Measurements from ENCODE around the gene LIN37.

LIN37 gene

GRCh38 chr19:35775298-35776101 lies 27.1 kb downstream of the LIN37 start, which contains the start of gene ARHGAP33:
TSS of gene ARHGAP33 (plus strand) at chr19:35775564. CDS start at chr19:35775659, 95 bp downstream.
- DNase-seq, result peak; percentile 99

GRCh38 chr19:35776102-35776788 lies 27.9 kb downstream of the LIN37 start:
- no peak for DNase-seq

GRCh38 chr19:35777086-35777841 lies 28.9 kb downstream of the LIN37 start:
- DNase-seq, result no peak

GRCh38 chr19:35777961-35778360 lies 29.6 kb downstream of the LIN37 start:
- no peak for DNase-seq

- no peak for DNase-seq
Observed at GRCh38 chr19:35779033-35779432, 30.7 kb downstream of the LIN37 start.

GRCh38 chr19:35780058-35780457 lies 31.7 kb downstream of the LIN37 start:
- no peak for DNase-seq

- no peak for DNase-seq
Observed at GRCh38 chr19:35780717-35781116, 32.3 kb downstream of the LIN37 start.

- no peak for DNase-seq
Observed at GRCh38 chr19:35781650-35782049, 33.3 kb downstream of the LIN37 start.

- DNase-seq, result no peak
Observed at GRCh38 chr19:35782589-35782988, 34.2 kb downstream of the LIN37 start.

GRCh38 chr19:35783469-35784434 lies 35.4 kb downstream of the LIN37 start:
- DNase-seq, result no peak

GRCh38 chr19:35784503-35785338 lies 36.3 kb downstream of the LIN37 start:
- DNase-seq, result no peak

GRCh38 chr19:35785339-35785627 lies 36.9 kb downstream of the LIN37 start:
- no peak for DNase-seq

- DNase-seq, result no peak
Observed at GRCh38 chr19:35786299-35787160, 38.2 kb downstream of the LIN37 start.

GRCh38 chr19:35787227-35787799 lies 38.9 kb downstream of the LIN37 start:
- DNase-seq, result no peak

GRCh38 chr19:35788205-35788960 lies 40.0 kb downstream of the LIN37 start:
- DNase-seq, result no peak

GRCh38 chr19:35789195-35789977 lies 41.0 kb downstream of the LIN37 start:
- DNase-seq, result no peak

GRCh38 chr19:35789978-35790944 lies 41.9 kb downstream of the LIN37 start:
- no peak for DNase-seq

Data from activated CD4-positive, alpha-beta T cell treated with anti-CD3 and anti-CD28 coated beads, Interleukin-2, amount 50 U/mL, for 4 hours (primary cell).